ENCODE measurements around the gene CYP2B6. TPM values are rescaled to one million over a fixed set of nuclear protein-coding genes. Genes with fewer than 3 reads are reported as not detected.

The CYP2B6 gene
- not detected for total RNA-seq

- WGBS = 76% methylated on average over 2 of the region's 2 CpGs
- Histone ChIP-seq H3K27ac (replicated peaks in 1 of 4) (no peak within 1 kb of the TSS), H3K36me3 (no peaks in the 10 kb centered on the region), H3K4me3 (no peak within 1 kb of the TSS), H3K4me1 (no peaks in the 10 kb centered on the region), H3K9me3 (peaks cover 0 to 11% (median 2%) of the 10 kb centered on the region in 4 donors), H3K27me3 (peaks cover 0 to 4% (median 0%) of the 10 kb centered on the region in 4 donors)
- DNase-seq (ENCODE audit: extremely low spot score) = no peak
- intact Hi-C loops (cut with DNase I) = no loop called here
- TF ChIP-seq POLR2A (IDR thresholded peaks at IDR 0.05; ENCODE audit: low read depth) = no peak
- TF ChIP-seq EP300 (IDR thresholded peaks at IDR 0.05) = no peak
- TF ChIP-seq CTCF (IDR thresholded peaks at IDR 0.05) = no peak
- TF ChIP-seq POLR2AphosphoS5 (IDR thresholded peaks at IDR 0.05) = no peak
These were observed at the start of gene CYP2B6 for GRCh38 chr19:40990972-40991381. CYP2B6 (plus strand) TSS chr19:40991282; CDS start chr19:40991306, 24 bp downstream.

GRCh38 chr19:40941481-40942219 lies 49.4 kb upstream of the CYP2B6 start:
- Histone ChIP-seq H3K4me3 (no peak overlapping the region), H3K27ac (replicated peaks in 1 of 4) (no peak overlapping the region), H3K36me3 (no peaks in the 10 kb centered on the region), H3K4me1 (no peaks in the 10 kb centered on the region), H3K9me3 (no peaks in the 10 kb centered on the region), H3K27me3 (peaks cover 0 to 20% (median 0%) of the 10 kb centered on the region in 4 donors)
- 78% methylated on average over 9 of the region's 9 CpGs for WGBS
- TF ChIP-seq CTCF (IDR thresholded peaks at IDR 0.05) (no peak), POLR2AphosphoS5 (IDR thresholded peaks at IDR 0.05) (no peak), POLR2A (IDR thresholded peaks at IDR 0.05; ENCODE audit: low read depth) (no peak), EP300 (IDR thresholded peaks at IDR 0.05) (no peak)
- intact Hi-C loops (cut with DNase I) = no loop called here
- no peak for DNase-seq (ENCODE audit: extremely low spot score)

DNA sequence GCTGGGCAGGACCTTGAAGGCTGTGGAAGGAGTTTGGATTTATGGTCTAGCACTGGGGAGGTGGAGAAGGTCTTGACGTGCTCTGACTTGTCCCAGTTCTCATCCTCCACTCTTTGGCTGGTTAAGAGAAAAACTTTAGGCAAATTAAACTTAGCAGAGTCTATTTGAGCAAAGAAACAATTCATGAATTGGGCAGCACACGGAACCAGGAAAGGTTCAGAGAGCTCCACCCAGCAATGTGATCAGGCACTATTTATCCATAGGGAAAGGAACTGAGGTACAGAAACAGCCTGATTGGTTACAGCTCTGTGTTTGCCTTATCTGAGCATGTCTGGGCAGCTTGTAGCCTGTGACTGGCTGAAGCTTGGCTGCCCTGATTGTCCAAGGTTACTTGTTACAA lies 45.4 kb upstream of the CYP2B6 start:
- Histone ChIP-seq H3K9me3 (no peaks in the 10 kb centered on the region), H3K4me3 (no peak overlapping the region), H3K27me3 (peaks cover 0 to 20% (median 0%) of the 10 kb centered on the region in 4 donors), H3K4me1 (no peaks in the 10 kb centered on the region), H3K36me3 (no peaks in the 10 kb centered on the region), H3K27ac (replicated peaks in 1 of 4) (no peak overlapping the region)
- 80% methylated on average over 2 of the region's 2 CpGs for WGBS
- intact Hi-C loops (cut with DNase I) = no loop called here
- TF ChIP-seq POLR2AphosphoS5 (IDR thresholded peaks at IDR 0.05) (no peak), CTCF (IDR thresholded peaks at IDR 0.05) (no peak), EP300 (IDR thresholded peaks at IDR 0.05) (no peak), POLR2A (IDR thresholded peaks at IDR 0.05; ENCODE audit: low read depth) (no peak)
- DNase-seq (ENCODE audit: extremely low spot score) = no peak

DNA sequence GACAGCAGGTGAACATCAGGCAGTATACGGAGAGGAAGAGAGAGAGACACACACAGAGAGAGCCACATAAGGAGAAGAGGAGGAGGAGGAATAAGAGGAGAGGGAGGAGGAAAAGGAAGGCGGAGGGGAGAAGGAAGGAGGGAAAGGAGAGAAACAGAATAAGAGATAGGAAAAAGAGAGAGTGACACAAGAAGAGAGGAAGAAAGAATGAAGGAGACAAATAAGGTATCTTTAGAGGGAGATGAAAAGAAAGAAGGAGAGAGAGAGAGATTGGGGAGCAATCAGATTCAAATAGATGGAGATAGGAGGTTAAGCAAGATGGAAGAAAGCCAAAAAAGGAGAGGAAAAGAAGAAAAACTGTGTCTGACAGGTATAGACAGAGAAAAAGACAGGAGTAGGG lies 44.0 kb upstream of the CYP2B6 start:
- WGBS = 72% methylated on average over 2 of the region's 2 CpGs
- intact Hi-C loops (cut with DNase I) = no loop called here
- Histone ChIP-seq H3K36me3 (no peaks in the 10 kb centered on the region), H3K4me1 (no peaks in the 10 kb centered on the region), H3K4me3 (no peak overlapping the region), H3K27me3 (peaks cover 0 to 28% (median 0%) of the 10 kb centered on the region in 4 donors), H3K9me3 (peaks cover 0 to 3% (median 0%) of the 10 kb centered on the region in 4 donors), H3K27ac (replicated peaks in 1 of 4) (no peak overlapping the region)
- TF ChIP-seq EP300 (IDR thresholded peaks at IDR 0.05) (no peak), POLR2AphosphoS5 (IDR thresholded peaks at IDR 0.05) (no peak), POLR2A (IDR thresholded peaks at IDR 0.05; ENCODE audit: low read depth) (no peak), CTCF (IDR thresholded peaks at IDR 0.05) (no peak)
- no peak for DNase-seq (ENCODE audit: extremely low spot score)
